Pancreas (tissue), 10 donors: ENCODE results near the gene MAP3K3. TPM values are rescaled to one million over a fixed set of nuclear protein-coding genes. Genes with fewer than 3 reads are reported as not detected.

Experiments used
- ATAC-seq, 4 donors: fragments of 200-7000 bp; cut with Tn5 transposase; one replicate each; pipeline versions ENCODE4 v1.8.0 to v1.9.1; 2020; ENCODE audit warnings: mild to moderate bottlenecking in 4 of 4, moderate library complexity in 4 of 4
- DNase-seq, 6 donors: peaks; one replicate each; pipeline ENCODE4 v3.0.0-alpha.2; 2020
- FAIRE-seq: peaks from 2 replicates; lab custom pipeline; 2012; peaks lifted over from hg19 to GRCh38; lab: Jason Lieb, UNC
- H3K27ac ChIP-seq, 4 donors: fragments of 200-600 bp; sonication (generic); 1 replicate in 3 of 4; 2 replicates in 1 of 4; pipeline versions ENCODE4 v1.5.0 to v1.8.0; 2020
- H3K27me3 ChIP-seq, 4 donors: fragments of 200-600 bp; one replicate each; pipeline ENCODE4 v1.8.0; 2021
- H3K36me3 ChIP-seq, 3 donors: fragments of 200-600 bp; sonication (generic) in 1 of 3; one replicate each; pipeline versions ENCODE4 v1.5.0 to v1.8.0; 2020 to 2021
- H3K4me1 ChIP-seq, 3 donors: fragments of 200-600 bp; one replicate each; pipeline ENCODE4 v1.8.0; 2021
- H3K4me3 ChIP-seq, 4 donors: fragments of 200-600 bp; sonication (generic) in 2 of 4; one replicate each; pipeline versions ENCODE4 v1.5.0 to v1.8.0; 2020 to 2021
- H3K9me3 ChIP-seq, 4 donors: fragments of 200-600 bp; one replicate each; pipeline ENCODE4 v1.8.0; 2021
- CTCF ChIP-seq, 4 donors: fragments of 200-600 bp; sonication (generic) in 3 of 4; IDR thresholded peaks; one replicate each; pipeline versions ENCODE4 v1.5.0 to v1.8.0; 2021; ENCODE audit warnings: antibody characterized with exemption in 4 of 4
- WGBS, 2 donors: extraction: QIAGEN DNeasy Blood & Tissue Kit; methylation state at CpG; one replicate each; pipeline ENCODE4 v1.1.7; 2013; 5-methylcytosine and 5-hydroxymethylcytosine counted together
- intact Hi-C, 3 donors: fragments of 100-400 bp; cut with DNase I; formaldehyde crosslinking; loops; one replicate each; pipeline versions ENCODE4 v1.11.1 to v1.14.2; 2022
- polyA plus RNA-seq, 2 donors: library from polyadenylated mRNA; stranded (reverse); fragments of 200-250 nt; gene quantifications; one replicate each; pipeline ENCODE4 v1.2.3, GENCODE V29; 2013
- total RNA-seq, 6 donors: library from RNA; stranded (reverse); fragmentation: NEBNext Ultra II Directional in 4 of 6; extraction: Animal tissue kit (Norgen Biotek cat#: 25700) in 4 of 6; gene quantifications; one replicate each; pipeline versions ENCODE4 v1.2.1 to v1.2.4, GENCODE V29; 2021 to 2023
- donor health status: healthy with polysubstance abuse.
- donor health status: DM: no; HTN: no; CAD: no; lungs with moderate emphysema.
- donor health status: DM: no; HTN: no; CAD: no.
- donor health status: control.
- donor health status: control.
- donor health status: Bipolar disorder and iron deficiency.
- donor health status: DM: yes; HTN: yes; CAD: no.
- donor health status: DM: no; HTN: no; CAD: no.
- donor health status: DM: no; HTN: no; CAD: no.
- donor health status: DM: yes; HTN: yes; CAD: no.

The MAP3K3 gene
- total and polyA plus RNA-seq, 8 donors: 8.4 to 21.9 (median 11.4) TPM

GRCh38 chr17:63676584-63676983 is 54.4 kb downstream of the MAP3K3 start:
- intact Hi-C loops: no loop called here
- TF ChIP-seq CTCF (IDR thresholded peaks at IDR 0.05): no peak
- Histone ChIP-seq H3K27me3 (no peaks in the 10 kb centered on the region), H3K36me3 (no peaks in the 10 kb centered on the region), H3K4me3 (no peak overlapping the region), H3K4me1 (peaks cover 15 to 24% (median 23%) of the 10 kb centered on the region in 3 donors), H3K9me3 (no peaks in the 10 kb centered on the region), H3K27ac (peak overlapping the region in 3 of 4 donors; percentile 67 to 88 (median 84))
- 52 to 54% methylated on average over 3 of the region's 3 CpGs for WGBS, 2 donors
- no peak for DNase-seq
- ATAC-seq: peak in 3 of 4 donors; percentile 4 to 6 (median 5)
- FAIRE-seq: no peak

- WGBS, 2 donors: 95 to 97% methylated on average over 5 of the region's 5 CpGs
- no peak for TF ChIP-seq CTCF (IDR thresholded peaks at IDR 0.05)
- Histone ChIP-seq H3K27me3 (no peaks in the 10 kb centered on the region), H3K36me3 (no peaks in the 10 kb centered on the region), H3K9me3 (no peaks in the 10 kb centered on the region), H3K4me1 (peaks cover 15 to 24% (median 23%) of the 10 kb centered on the region in 3 donors), H3K4me3 (no peak overlapping the region), H3K27ac (no peak overlapping the region)
- FAIRE-seq (no peak), DNase-seq (no peak), ATAC-seq (no peak)
- intact Hi-C loops: no loop called here
Observed at GRCh38 chr17:63679214-63679613, 57.0 kb downstream of the MAP3K3 start.

- Histone ChIP-seq H3K36me3 (no peaks in the 10 kb centered on the region), H3K4me1 (peaks cover 7 to 13% (median 11%) of the 10 kb centered on the region in 3 donors), H3K9me3 (no peaks in the 10 kb centered on the region), H3K27ac (no peak overlapping the region), H3K4me3 (no peak overlapping the region), H3K27me3 (no peaks in the 10 kb centered on the region)
- FAIRE-seq: no peak
- intact Hi-C loops: no loop called here
- WGBS, 2 donors: 91 to 93% methylated on average over 1 of the region's 1 CpG
- no peak for TF ChIP-seq CTCF (IDR thresholded peaks at IDR 0.05)
- no peak for ATAC-seq
- DNase-seq: no peak
Observed at GRCh38 chr17:63680700-63681099, 58.5 kb downstream of the MAP3K3 start.

- no peaks in the 10 kb centered on the region for H3K36me3 ChIP-seq
- H3K4me1 ChIP-seq: peaks cover 0 to 6% (median 4%) of the 10 kb centered on the region in 3 donors
- FAIRE-seq (no peak), ATAC-seq (no peak), DNase-seq (no peak)
- intact Hi-C loops: no loop called here
- H3K9me3 ChIP-seq: no peaks in the 10 kb centered on the region
- TF ChIP-seq CTCF (IDR thresholded peaks at IDR 0.05): no peak
- H3K27me3 ChIP-seq: no peaks in the 10 kb centered on the region
- WGBS, 2 donors: 81 to 83% methylated on average over 8 of the region's 8 CpGs
- no peak overlapping the region for H3K4me3 ChIP-seq
- H3K27ac ChIP-seq: no peak overlapping the region
Observed at GRCh38 chr17:63681530-63681929, 59.3 kb downstream of the MAP3K3 start.

GRCh38 chr17:63682441-63682840 is 60.2 kb downstream of the MAP3K3 start:
- ATAC-seq (no peak), FAIRE-seq (no peak), DNase-seq (no peak)
- H3K27ac ChIP-seq: no peak overlapping the region
- H3K27me3 ChIP-seq: no peaks in the 10 kb centered on the region
- 98 to 100% methylated on average over 1 of the region's 1 CpG for WGBS, 2 donors
- no peak for TF ChIP-seq CTCF (IDR thresholded peaks at IDR 0.05)
- H3K4me1 ChIP-seq: no peaks in the 10 kb centered on the region
- intact Hi-C loops: no loop called here
- H3K36me3 ChIP-seq: no peaks in the 10 kb centered on the region
- no peak overlapping the region for H3K4me3 ChIP-seq
- H3K9me3 ChIP-seq: no peaks in the 10 kb centered on the region
